Osteoblast (primary cell): ENCODE results near the gene RPL13. TPM values are rescaled to one million over a fixed set of nuclear protein-coding genes. Genes with fewer than 3 reads are reported as not detected.
A peak's percentile ranks its signal among the peaks of the same experiment; 100 is the strongest.

Experiments used
- DNase-seq: peaks from one replicate; pipeline ENCODE4 v3.0.0; 2011; ENCODE audit warnings: low spot score, mixed read lengths; ENCODE audit not compliant: insufficient read length; ENCODE audit errors: missing footprints
- H2AFZ ChIP-seq: 2 replicates; pipeline ENCODE4 v1.6.0; 2011; ENCODE audit warnings: mild to moderate bottlenecking, low read length
- H3K27ac ChIP-seq: 2 replicates; pipeline ENCODE4 v1.5.1; 2011; ENCODE audit warnings: mild to moderate bottlenecking, low read depth, low read length, moderate library complexity
- H3K27me3 ChIP-seq: 2 replicates; pipeline ENCODE4 v1.6.0; 2012; ENCODE audit warnings: mild to moderate bottlenecking, control low read depth, inconsistent platforms, low read length, moderate library complexity; ENCODE audit not compliant: insufficient read depth
- H3K36me3 ChIP-seq: 2 replicates; pipeline ENCODE4 v1.5.1; 2011; ENCODE audit warnings: mild to moderate bottlenecking, low read length, control low read depth, moderate library complexity; ENCODE audit not compliant: insufficient read depth
- H3K4me1 ChIP-seq: 2 replicates; pipeline ENCODE4 v1.5.1; 2011; ENCODE audit warnings: mild to moderate bottlenecking, low read length, control low read depth, moderate library complexity; ENCODE audit not compliant: insufficient read depth
- H3K4me2 ChIP-seq: 2 replicates; pipeline ENCODE4 v1.6.0; 2011; ENCODE audit warnings: mild to moderate bottlenecking, low read length; ENCODE audit not compliant: insufficient read depth
- H3K4me3 ChIP-seq: fragments of 200-600 bp; sonication (generic); 3 replicates; pipeline ENCODE4 v1.5.1; 2012; ENCODE audit warnings: mild to moderate bottlenecking, low read length, inconsistent platforms; ENCODE audit not compliant: insufficient read depth
- H3K79me2 ChIP-seq: 2 replicates; pipeline ENCODE4 v1.6.0; 2012; ENCODE audit warnings: mild to moderate bottlenecking, low read length, control low read depth, inconsistent platforms; ENCODE audit not compliant: insufficient read depth
- H3K9me3 ChIP-seq: 2 replicates; pipeline ENCODE4 v1.5.1; 2011; ENCODE audit warnings: low read depth, low read length, control low read depth
- H4K20me1 ChIP-seq: 2 replicates; pipeline ENCODE4 v1.6.0; 2012; ENCODE audit warnings: mild to moderate bottlenecking, low read length, control low read depth; ENCODE audit not compliant: insufficient read depth
- total RNA-seq: library from RNA; depleted of rRNA; stranded (reverse); fragments of >200 nt; gene quantifications from 2 replicates; pipeline ENCODE4 v1.2.3, GENCODE V29; 2012
- TF ChIP-seq, protein P1 (sequence below): IDR thresholded peaks from 2 replicates; pipeline ENCODE4 v1.5.1; 2011; ENCODE audit warnings: mild to moderate bottlenecking, low read depth, low read length, moderate library complexity; ENCODE audit errors: extremely low read depth

Gene RPL13
- total RNA-seq, 1 donor = 2,112 TPM

DNA sequence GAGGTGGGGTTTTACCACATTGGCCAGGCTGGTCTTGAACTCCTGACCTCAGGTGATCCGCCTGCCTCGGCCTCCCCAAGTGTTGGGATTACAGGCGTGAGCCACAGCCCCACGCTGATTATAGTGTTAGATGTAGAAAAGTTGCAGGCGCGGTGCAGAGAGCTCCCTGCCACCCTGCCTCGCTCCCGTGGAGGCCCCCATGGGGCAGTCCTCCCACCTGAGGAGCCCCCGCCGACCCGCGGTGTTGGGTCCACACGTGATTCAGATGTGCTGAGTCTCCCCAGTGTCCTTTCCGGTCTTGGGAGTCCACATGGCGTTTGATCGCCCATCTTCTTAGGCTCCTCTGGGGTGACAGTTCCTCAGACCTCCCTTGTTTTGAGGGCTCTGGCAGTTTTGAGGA lies 5.2 kb upstream of the RPL13 start:
- Histone ChIP-seq H3K79me2 (no peaks in the 10 kb centered on the region), H3K27me3 (no peaks in the 10 kb centered on the region), H3K4me1 (peaks cover 12% of the 10 kb centered on the region), H3K9me3 (no peaks in the 10 kb centered on the region), H3K36me3 (peaks cover 57% of the 10 kb centered on the region), H3K27ac (no peak overlapping the region), H3K4me3 (no peak overlapping the region), H3K4me2 (no peak overlapping the region), H2AFZ (no peak overlapping the region), H4K20me1 (no peaks in the 10 kb centered on the region)
- no peak for DNase-seq
- TF ChIP-seq, protein P1, sequence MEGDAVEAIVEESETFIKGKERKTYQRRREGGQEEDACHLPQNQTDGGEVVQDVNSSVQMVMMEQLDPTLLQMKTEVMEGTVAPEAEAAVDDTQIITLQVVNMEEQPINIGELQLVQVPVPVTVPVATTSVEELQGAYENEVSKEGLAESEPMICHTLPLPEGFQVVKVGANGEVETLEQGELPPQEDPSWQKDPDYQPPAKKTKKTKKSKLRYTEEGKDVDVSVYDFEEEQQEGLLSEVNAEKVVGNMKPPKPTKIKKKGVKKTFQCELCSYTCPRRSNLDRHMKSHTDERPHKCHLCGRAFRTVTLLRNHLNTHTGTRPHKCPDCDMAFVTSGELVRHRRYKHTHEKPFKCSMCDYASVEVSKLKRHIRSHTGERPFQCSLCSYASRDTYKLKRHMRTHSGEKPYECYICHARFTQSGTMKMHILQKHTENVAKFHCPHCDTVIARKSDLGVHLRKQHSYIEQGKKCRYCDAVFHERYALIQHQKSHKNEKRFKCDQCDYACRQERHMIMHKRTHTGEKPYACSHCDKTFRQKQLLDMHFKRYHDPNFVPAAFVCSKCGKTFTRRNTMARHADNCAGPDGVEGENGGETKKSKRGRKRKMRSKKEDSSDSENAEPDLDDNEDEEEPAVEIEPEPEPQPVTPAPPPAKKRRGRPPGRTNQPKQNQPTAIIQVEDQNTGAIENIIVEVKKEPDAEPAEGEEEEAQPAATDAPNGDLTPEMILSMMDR = no peak

DNA sequence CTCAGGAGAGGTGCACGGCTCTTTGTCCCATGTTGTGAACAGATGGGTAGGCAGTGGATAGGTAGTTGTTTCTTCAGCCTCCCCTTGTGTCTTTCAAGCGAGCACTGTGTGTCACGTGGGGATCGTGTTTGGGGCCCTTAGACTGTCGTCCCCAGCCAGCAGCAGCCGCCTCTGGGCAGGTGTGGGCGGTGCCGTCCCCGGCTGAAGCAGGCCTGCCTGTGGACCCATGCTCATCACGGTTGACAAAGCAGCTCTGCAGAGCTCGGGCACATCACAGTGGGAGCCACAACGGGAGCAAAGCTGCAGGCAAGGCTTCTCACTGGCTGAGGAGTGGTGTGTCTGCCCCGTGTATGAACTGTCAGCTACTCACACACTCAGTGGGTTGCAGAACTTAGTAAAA lies 4.7 kb upstream of the RPL13 start:
- peaks cover 12% of the 10 kb centered on the region for H3K4me1 ChIP-seq
- H3K79me2 ChIP-seq = peaks cover 3% of the 10 kb centered on the region
- H3K4me2 ChIP-seq = no peak overlapping the region
- peaks cover 54% of the 10 kb centered on the region for H3K36me3 ChIP-seq
- no peaks in the 10 kb centered on the region for H3K9me3 ChIP-seq
- no peak overlapping the region for H2AFZ ChIP-seq
- no peak overlapping the region for H3K4me3 ChIP-seq
- H3K27ac ChIP-seq = no peak overlapping the region
- no peaks in the 10 kb centered on the region for H3K27me3 ChIP-seq
- peaks cover 3% of the 10 kb centered on the region for H4K20me1 ChIP-seq
- DNase-seq = no peak
- TF ChIP-seq, protein P1 = no peak

DNA sequence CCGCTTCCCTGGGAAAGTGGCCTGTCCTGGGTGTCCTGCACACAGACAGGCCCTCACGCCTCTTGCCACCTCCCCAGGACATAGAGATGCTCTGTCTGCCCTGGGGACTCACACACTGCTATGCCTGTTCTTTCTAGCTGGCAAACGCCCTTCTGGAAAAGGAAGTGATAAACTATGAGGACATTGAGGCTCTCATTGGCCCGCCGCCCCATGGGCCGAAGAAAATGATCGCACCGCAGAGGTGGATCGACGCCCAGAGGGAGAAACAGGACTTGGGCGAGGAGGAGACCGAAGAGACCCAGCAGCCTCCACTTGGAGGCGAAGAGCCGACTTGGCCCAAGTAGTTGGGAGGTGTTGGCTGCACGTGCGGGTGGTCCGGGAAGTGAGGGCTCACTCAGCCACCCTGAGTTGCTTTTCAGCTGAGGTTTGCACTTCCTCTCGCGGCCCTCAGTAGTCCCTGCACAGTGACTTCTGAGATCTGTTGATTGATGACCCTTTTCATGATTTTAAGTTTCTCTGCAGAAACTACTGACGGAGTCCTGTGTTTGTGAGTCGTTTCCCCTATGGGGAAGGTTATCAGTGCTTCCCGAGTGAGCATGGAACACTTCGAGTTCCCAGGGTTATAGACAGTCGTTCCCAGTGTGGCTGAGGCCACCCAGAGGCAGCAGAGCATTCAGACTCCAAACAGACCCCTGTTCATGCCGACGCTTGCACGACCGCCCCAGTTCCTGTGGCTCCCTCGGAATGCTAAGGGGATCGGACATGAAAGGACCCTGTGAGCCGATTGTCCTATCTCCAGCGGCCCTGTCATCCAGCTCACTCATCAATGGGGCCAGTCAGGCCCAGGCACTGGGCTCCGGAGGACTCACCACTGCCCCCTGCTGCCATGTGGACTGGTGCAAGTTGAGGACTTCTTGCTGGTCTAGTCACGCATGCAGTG lies 3.5 kb upstream of the RPL13 start:
- TF ChIP-seq, protein P1 = peak; percentile 96
- no peak overlapping the region for H3K27ac ChIP-seq
- no peaks in the 10 kb centered on the region for H3K27me3 ChIP-seq
- H3K4me2 ChIP-seq = no peak overlapping the region
- H2AFZ ChIP-seq = peak overlapping the region; percentile 20
- no peaks in the 10 kb centered on the region for H3K9me3 ChIP-seq
- H3K4me1 ChIP-seq = peaks cover 16% of the 10 kb centered on the region
- peaks cover 15% of the 10 kb centered on the region for H4K20me1 ChIP-seq
- DNase-seq = peak; percentile 98
- no peak overlapping the region for H3K4me3 ChIP-seq
- peaks cover 15% of the 10 kb centered on the region for H3K79me2 ChIP-seq
- peaks cover 53% of the 10 kb centered on the region for H3K36me3 ChIP-seq

- no peak for DNase-seq
- H3K27ac ChIP-seq = no peak overlapping the region
- H3K9me3 ChIP-seq = no peaks in the 10 kb centered on the region
- H4K20me1 ChIP-seq = peaks cover 24% of the 10 kb centered on the region
- H3K4me2 ChIP-seq = no peak overlapping the region
- no peak overlapping the region for H2AFZ ChIP-seq
- peaks cover 22% of the 10 kb centered on the region for H3K79me2 ChIP-seq
- no peaks in the 10 kb centered on the region for H3K27me3 ChIP-seq
- H3K4me1 ChIP-seq = peaks cover 25% of the 10 kb centered on the region
- no peak overlapping the region for H3K4me3 ChIP-seq
- TF ChIP-seq, protein P1 = no peak
- peaks cover 56% of the 10 kb centered on the region for H3K36me3 ChIP-seq
These were observed 2.6 kb upstream of the RPL13 start for GRCh38 chr16:89557690-89558490.
